Ishikawa (cell line): ENCODE data around the gene ZNF543.

Source experiments
- CEBPB ChIP-seq: IDR thresholded peaks from 2 replicates; pipeline ENCODE4 v1.6.1; 2012
- CREB1 ChIP-seq: IDR thresholded peaks from 2 replicates; pipeline ENCODE4 v1.6.1; 2012; ENCODE audit warnings: low read depth
- EGR1 ChIP-seq: IDR thresholded peaks from 2 replicates; pipeline ENCODE4 v1.6.1; 2012
- EP300 ChIP-seq: IDR thresholded peaks from 2 replicates; pipeline ENCODE4 v1.6.1; 2012; ENCODE audit warnings: borderline replicate concordance
- FOXM1 ChIP-seq: IDR thresholded peaks from 2 replicates; pipeline ENCODE4 v1.6.1; 2012; ENCODE audit warnings: low read depth, borderline replicate concordance
- MAX ChIP-seq: IDR thresholded peaks from 2 replicates; pipeline ENCODE4 v1.6.1; 2012
- NFIC ChIP-seq: IDR thresholded peaks from 2 replicates; pipeline ENCODE4 v1.6.1; 2012
- RAD21 ChIP-seq: IDR thresholded peaks from 2 replicates; pipeline ENCODE4 v1.6.1; 2012; ENCODE audit warnings: low read depth
- REST ChIP-seq: IDR thresholded peaks from 2 replicates; pipeline ENCODE4 v1.6.1; 2012; ENCODE audit warnings: low read depth, mild to moderate bottlenecking
- TAF1 ChIP-seq: IDR thresholded peaks from 2 replicates; pipeline ENCODE4 v1.6.1; 2012; ENCODE audit warnings: low read depth, mild to moderate bottlenecking
- TCF12 ChIP-seq: IDR thresholded peaks from 2 replicates; pipeline ENCODE4 v1.6.1; 2012; ENCODE audit warnings: low read depth
- TEAD4 ChIP-seq: IDR thresholded peaks from 2 replicates; pipeline ENCODE4 v1.6.1; 2012
- USF1 ChIP-seq: IDR thresholded peaks from 2 replicates; pipeline ENCODE4 v1.6.1; 2012
- YY1 ChIP-seq: IDR thresholded peaks from 2 replicates; pipeline ENCODE4 v1.6.1; 2012; ENCODE audit warnings: low read depth
- ZBTB7A ChIP-seq: IDR thresholded peaks from 2 replicates; pipeline ENCODE4 v1.6.1; 2012; ENCODE audit warnings: low read depth

Gene ZNF543

GRCh38 chr19:57320180-57321084 is at the start of gene ZNF543:
Gene ZNF543, plus strand, starts transcription at chr19:57320472. Its CDS starts 382 bp downstream, at chr19:57320854.
- TF ChIP-seq TAF1 (peak; percentile 72), CREB1 (peak; percentile 85), YY1 (peak; percentile 56; the same call in 1 of the 2 replicates), MAX (peak; percentile 44), REST (no peak), FOXM1 (no peak), USF1 (no peak), TEAD4 (0 out of 2 replicates have a peak, but pooled peaks have one; percentile 9), NFIC (no peak)

GRCh38 chr19:57271280-57271679 is 49.0 kb upstream of the ZNF543 start:
- no peak for TF ChIP-seq EGR1
- no peak for TF ChIP-seq CEBPB
- no peak for TF ChIP-seq REST
- TF ChIP-seq YY1: no peak
- TF ChIP-seq NFIC: no peak
- no peak for TF ChIP-seq MAX
- no peak for TF ChIP-seq USF1
- no peak for TF ChIP-seq ZBTB7A
- TF ChIP-seq TEAD4: no peak
- TF ChIP-seq RAD21: no peak
- no peak for TF ChIP-seq EP300

GRCh38 chr19:57273014-57273413 is 47.3 kb upstream of the ZNF543 start:
- TF ChIP-seq TCF12 (no peak), CREB1 (no peak), ZBTB7A (no peak), EP300 (no peak), MAX (no peak), YY1 (no peak), CEBPB (no peak), REST (no peak), TEAD4 (no peak), RAD21 (no peak), NFIC (no peak), USF1 (no peak), TAF1 (no peak), EGR1 (no peak), FOXM1 (no peak)

- no peak for TF ChIP-seq TCF12
- no peak for TF ChIP-seq NFIC
- TF ChIP-seq MAX: no peak
- no peak for TF ChIP-seq CREB1
- no peak for TF ChIP-seq EGR1
- no peak for TF ChIP-seq CEBPB
- TF ChIP-seq TAF1: no peak
- TF ChIP-seq EP300: no peak
- no peak for TF ChIP-seq TEAD4
- TF ChIP-seq ZBTB7A: no peak
- TF ChIP-seq RAD21: no peak
- no peak for TF ChIP-seq FOXM1
- TF ChIP-seq REST: no peak
Measured at GRCh38 chr19:57276430-57276829, 43.8 kb upstream of the ZNF543 start.
